T-helper 1 cell (primary cell): ENCODE measurements around the gene CAMTA1.

Experiments used
- DNase-seq, 5 donors: peaks; one replicate each; pipeline ENCODE4 v3.0.0-alpha.2; 2012 to 2020

Gene CAMTA1

GRCh38 chr1:7222695-7223015, 437.4 kb downstream of the CAMTA1 start:
- DNase-seq = no peak

DNA sequence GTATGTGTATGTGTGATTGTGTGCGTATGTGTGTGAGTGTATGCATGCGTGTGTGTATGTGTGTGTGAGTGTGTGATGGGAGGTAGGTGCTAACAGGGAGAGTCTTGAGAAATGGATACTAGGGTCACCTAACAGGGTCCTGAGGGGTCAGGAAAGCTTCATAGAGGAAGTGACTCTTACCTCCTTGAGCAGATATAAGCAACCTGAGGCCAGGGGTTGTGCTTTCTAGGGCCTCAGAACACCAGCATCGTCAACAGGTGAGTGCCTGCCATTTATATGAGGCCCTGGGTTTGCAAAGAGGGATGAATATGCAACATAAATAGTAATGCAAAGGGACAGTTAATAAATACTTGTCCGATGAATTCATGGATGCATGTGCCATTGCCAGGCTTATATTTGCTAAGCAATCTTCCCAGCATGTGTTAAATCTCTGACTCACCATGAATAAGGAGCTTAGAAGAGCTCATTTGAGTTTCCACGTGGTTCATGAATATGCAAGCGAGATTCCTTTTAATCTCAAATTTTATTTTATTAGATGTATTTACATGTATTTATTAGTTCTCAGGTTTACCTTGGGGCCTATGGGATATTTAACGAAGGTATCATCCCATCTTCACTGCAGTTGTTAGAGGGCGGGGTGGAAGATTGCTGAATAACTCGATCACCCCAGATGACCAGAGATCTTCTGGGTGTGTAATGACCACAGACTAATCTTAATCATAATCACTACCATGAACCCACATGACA, 438.3 kb downstream of the CAMTA1 start:
- DNase-seq = no peak

DNA sequence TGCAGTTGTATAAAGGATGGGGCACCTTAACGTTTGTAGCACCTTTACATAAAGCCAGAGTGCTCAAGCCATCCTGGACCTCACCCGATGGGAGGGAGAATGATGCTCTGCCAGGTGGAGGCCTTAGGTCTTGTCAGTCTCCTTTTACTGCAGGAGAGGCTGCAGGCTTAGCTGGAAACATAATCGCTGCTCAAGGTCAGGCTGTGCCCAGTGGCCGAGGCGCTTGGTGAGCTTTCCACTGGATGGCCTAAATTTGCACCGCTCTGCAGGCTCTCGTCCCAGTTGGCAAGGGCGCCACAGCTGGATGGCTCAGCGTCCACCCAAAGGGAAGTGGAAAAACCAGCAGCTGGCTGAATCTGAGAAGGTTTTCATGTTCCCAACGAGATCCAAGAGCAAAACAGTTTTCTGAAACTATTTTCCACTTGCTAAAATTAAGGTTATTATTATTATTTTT, 438.9 kb downstream of the CAMTA1 start:
- DNase-seq = no peak

- DNase-seq = no peak
These were observed 439.4 kb downstream of the CAMTA1 start for GRCh38 chr1:7224644-7225043.

- no peak for DNase-seq
These were observed 440.7 kb downstream of the CAMTA1 start for GRCh38 chr1:7225711-7226505.

DNA sequence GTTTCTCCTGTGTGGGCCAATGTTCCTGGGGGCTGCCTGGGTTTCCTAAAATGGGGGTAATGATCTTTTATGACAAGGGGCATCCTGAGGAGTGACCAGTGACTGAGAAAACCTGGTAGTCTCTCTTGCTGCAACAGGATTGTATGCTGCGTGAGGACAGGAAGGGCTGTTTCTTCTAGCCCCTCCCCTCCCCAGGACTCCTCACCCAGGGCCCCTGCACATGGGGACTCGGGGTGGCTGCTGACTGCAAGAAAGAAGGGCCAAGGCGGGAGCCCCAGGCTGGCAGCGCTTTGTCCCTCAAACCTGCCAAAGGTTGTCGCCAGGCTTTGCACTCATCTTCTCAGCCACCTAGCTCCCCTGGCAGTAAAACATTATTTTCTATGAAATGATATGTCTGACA, 442.4 kb downstream of the CAMTA1 start:
- DNase-seq = no peak

- no peak for DNase-seq
These were observed 443.2 kb downstream of the CAMTA1 start for GRCh38 chr1:7228252-7228961.

GRCh38 chr1:7229186-7229585, 443.9 kb downstream of the CAMTA1 start:
- DNase-seq = no peak

GRCh38 chr1:7229696-7230631, 444.7 kb downstream of the CAMTA1 start:
- no peak for DNase-seq

DNA sequence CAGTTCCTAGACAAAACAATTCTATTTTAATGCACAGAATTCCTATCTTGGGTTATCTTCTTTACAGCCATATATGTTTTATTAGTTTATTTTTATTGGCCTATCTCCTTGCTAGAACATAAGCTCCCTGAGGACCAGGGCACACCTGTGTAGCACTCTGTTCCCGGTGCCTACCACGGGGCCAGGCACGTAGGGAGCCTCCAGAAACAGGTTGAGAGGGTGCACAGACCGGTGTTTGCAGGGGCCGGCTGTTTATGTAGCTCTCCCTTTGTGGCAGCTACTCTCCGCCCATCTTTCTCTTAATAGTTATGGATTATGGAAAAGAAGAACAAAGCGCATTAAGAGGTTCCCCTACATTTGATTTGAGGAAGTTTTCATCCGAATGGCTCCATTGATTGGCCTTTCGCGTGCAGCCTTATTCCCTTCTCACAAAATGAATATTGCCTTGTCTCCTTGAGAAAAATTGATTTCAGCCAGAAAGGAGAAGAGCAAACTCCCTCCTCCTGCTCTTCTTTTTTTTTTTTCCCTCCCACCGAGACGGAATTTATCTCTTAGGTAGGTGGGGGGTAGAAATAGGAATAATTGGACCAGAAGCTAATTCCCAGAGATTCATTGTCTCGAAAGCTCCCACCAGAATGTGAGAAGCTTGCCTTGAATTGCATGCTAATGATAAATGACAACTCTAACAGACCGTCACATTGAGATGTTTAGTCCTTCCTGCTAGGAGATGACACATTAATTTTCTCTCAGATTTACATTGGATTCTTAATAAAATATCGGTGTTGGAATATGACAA, 447.4 kb downstream of the CAMTA1 start:
- no peak for DNase-seq

DNA sequence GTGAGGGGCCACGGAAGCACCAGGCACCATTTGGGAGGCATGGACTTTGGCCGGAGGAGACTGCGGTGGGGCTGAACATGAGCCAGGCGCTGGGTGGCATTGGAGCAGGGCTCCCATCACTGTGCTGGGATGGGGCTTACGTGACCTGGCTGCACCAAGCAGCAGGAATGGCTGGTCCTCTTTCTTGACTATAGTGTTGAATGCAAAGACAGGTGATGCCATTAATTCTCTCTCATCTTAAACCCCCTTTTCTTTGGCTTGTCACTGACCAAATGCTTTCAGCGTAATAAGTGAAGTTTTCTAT, 447.9 kb downstream of the CAMTA1 start:
- DNase-seq = no peak

GRCh38 chr1:7233646-7234470, 448.6 kb downstream of the CAMTA1 start:
- no peak for DNase-seq

DNA sequence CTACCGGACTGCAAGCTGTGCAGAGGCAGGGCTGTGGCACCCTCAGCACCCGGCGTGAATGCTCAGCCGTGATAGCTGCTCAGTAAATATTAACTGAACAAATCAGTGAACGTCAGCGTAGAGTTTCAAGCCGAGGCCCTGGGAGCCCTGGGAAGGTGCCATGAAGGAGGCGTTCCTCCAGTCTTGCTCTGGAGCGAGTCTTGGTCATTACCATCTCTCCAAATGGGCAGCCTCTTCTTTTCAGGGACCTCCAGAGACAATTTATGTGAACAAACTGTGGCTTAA, 449.2 kb downstream of the CAMTA1 start:
- DNase-seq = no peak

- no peak for DNase-seq
These were observed 450.7 kb downstream of the CAMTA1 start for GRCh38 chr1:7235871-7236517.

DNA sequence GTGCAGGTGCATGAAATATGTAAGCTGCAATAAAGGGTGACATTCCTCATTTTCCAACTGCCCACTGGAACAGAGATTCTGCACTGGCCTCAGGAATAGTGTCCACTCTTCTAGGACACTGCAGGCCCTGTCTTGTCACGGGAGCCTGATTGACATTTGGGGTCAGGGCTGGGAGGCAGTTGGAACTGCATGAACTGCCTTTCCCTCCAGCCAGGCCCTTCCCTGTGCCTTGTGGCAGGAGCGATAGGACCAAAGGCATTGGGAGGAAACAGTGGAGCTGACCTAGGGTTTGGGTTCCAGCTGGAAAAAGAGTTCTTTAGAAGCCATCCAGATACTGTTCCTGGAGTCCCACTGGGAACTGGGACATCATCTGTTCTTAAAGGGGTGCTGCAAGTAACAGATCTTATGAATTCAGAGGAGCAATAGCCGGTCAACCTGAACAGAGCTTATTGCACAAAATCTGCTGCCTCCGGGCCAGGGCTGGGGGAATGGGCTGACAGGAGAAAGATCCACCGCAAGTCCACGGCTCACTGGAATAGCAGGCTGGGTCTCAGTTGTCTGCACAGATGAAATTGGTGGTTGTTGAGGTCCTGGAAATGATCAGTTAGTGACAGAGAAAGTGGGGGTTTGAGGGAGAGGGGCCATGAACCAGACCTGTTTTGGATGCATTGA, 451.7 kb downstream of the CAMTA1 start:
- DNase-seq = no peak

- no peak for DNase-seq
These were observed 461.9 kb downstream of the CAMTA1 start for GRCh38 chr1:7247158-7247557.

DNA sequence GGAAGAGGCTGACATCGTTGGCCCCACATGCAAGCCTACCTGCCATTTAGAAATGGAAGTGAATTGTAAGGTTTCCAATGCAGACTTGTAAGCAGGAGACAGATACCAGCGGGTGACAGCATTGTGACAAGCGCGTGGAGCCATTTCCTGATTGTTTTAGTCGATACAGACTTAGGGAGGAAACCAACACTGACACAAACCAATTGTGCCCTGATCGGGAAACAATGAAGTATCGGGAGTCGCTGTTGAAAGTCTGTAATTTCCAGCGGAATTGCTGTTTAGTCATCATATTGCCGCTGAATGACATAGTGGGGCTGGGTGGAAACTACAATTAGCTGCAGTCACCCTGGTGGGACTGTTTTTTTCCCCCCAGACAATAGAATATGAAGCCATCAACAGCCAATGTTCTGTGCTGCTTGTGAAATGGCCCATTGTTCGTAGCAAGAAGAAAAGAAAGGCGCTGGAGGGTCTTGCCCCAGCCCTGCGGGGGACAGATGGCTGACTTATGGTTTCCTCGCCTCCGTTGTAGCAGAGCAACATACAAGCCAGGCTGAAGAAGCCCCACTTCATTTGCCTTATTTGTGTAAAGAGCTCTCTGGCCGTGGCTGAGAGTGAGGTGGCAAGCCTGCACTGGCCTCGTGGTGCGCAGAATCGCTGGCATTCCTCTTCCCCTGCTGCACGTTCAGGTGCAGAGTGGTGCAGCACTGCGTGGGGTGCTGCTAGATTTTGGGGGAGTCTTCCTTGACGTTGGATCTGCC, 462.7 kb downstream of the CAMTA1 start:
- DNase-seq = no peak

DNA sequence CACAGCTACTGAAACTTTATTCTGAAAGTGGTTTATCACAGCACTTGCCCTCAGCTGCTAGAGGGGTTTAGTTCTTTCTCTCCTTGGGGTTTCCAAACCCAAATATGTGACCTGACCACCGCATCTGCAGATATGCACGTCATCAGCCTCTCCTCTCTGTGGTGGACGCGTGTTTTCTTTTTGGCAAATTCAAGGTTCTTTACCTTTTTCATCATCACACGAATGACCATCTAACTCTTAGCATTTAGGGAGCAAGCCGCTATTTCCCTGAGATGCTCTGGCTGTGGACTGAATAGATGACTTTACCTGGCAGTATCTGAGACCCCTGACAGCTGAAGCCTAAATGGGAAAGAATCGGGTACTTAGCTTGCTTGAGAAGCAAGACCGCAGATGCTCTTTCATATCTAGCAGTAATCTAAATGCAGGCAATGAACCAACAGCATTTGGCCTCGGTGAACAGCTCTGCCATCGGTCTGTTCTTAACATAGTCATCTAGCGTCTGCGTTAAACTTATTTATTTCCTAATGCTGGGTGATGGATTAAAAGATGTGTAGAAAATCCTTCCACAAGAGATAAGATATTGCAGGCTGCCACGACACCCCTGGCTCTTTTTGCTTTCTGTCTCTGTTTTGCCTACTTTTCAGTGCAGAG, 463.4 kb downstream of the CAMTA1 start:
- DNase-seq = no peak

GRCh38 chr1:7249516-7249915, 464.3 kb downstream of the CAMTA1 start:
- no peak for DNase-seq
